ENCODE results near the gene PDIA5.

DNA sequence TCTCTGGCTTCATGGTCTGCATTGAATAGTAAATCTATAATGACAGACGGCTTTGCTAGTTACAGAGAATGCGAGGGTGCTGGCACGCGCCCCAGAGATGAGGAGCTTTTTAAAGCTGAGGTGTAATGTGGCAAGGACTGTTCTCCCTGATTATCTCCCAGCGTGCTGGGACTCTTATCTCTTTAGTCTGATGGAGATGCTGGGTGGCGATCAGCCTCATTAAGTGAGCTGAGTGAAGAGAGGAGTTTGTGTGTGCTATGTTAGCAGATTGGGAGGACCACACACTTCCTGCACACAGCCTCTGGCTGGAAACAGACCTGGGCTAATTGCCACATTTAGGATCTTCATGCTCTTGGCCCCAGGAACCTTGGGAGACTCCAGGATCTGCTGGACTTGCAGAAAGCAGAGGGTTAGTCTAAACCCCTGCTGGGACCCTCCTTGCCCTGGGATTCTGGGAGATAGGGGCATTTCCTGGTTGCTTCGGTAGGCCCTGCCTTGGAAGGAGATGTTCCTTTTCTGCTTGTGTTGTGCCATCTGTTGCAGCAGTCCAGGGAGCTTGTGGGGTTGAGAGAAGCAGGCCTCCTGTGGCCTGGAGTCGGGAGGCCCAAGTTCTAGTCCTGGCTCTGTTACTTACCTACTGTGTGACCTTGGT is 15.0 kb downstream of the PDIA5 start:
- TF ChIP-seq, protein P1, sequence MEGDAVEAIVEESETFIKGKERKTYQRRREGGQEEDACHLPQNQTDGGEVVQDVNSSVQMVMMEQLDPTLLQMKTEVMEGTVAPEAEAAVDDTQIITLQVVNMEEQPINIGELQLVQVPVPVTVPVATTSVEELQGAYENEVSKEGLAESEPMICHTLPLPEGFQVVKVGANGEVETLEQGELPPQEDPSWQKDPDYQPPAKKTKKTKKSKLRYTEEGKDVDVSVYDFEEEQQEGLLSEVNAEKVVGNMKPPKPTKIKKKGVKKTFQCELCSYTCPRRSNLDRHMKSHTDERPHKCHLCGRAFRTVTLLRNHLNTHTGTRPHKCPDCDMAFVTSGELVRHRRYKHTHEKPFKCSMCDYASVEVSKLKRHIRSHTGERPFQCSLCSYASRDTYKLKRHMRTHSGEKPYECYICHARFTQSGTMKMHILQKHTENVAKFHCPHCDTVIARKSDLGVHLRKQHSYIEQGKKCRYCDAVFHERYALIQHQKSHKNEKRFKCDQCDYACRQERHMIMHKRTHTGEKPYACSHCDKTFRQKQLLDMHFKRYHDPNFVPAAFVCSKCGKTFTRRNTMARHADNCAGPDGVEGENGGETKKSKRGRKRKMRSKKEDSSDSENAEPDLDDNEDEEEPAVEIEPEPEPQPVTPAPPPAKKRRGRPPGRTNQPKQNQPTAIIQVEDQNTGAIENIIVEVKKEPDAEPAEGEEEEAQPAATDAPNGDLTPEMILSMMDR (IDR thresholded peaks at IDR 0.05) = no peak
- no peak for TF ChIP-seq POLR2A (IDR thresholded peaks at IDR 0.05)
